Gastroesophageal sphincter (tissue), 4 donors: ENCODE data around the gene GNG4. TPM values are rescaled to one million over a fixed set of nuclear protein-coding genes. Genes with fewer than 3 reads are reported as not detected.
A peak's percentile ranks its signal among the peaks of the same experiment; 100 is the strongest.

Experiments used
- ATAC-seq: fragments of 150-250 bp; one replicate; pipeline ENCODE4 v1.9.1; 2016; ENCODE audit warnings: mild to moderate bottlenecking, moderate library complexity
- H3K27ac ChIP-seq, 4 donors: fragments of 200-600 bp; sonication (generic) in 3 of 4; 1 replicate in 3 of 4; 2 replicates in 1 of 4; pipeline ENCODE4 v1.5.1; 2016 to 2019
- H3K27me3 ChIP-seq: fragments of 200-600 bp; sonication (generic); one replicate; pipeline ENCODE4 v1.5.1; 2019
- H3K36me3 ChIP-seq, 2 donors: fragments of 200-600 bp; sonication (generic); one replicate each; pipeline ENCODE4 v1.5.1; 2019; ENCODE audit warnings: control low read depth in 1 of 2
- H3K4me1 ChIP-seq, 3 donors: fragments of 200-600 bp; sonication (generic); 1 replicate in 2 of 3; 2 replicates in 1 of 3; pipeline ENCODE4 v1.5.1; 2016 to 2019; ENCODE audit warnings: control low read depth in 2 of 3
- H3K4me3 ChIP-seq, 2 donors: fragments of 200-600 bp; sonication (generic); one replicate each; pipeline ENCODE4 v1.5.1; 2019; ENCODE audit warnings: mild to moderate bottlenecking in 1 of 2, moderate library complexity in 1 of 2
- H3K9me3 ChIP-seq, 3 donors: fragments of 200-600 bp; sonication (generic); one replicate each; pipeline ENCODE4 v1.5.1; 2017 to 2019; ENCODE audit warnings: control low read depth in 2 of 3
- EP300 ChIP-seq: sonication (generic); formaldehyde crosslinking; IDR thresholded peaks from one replicate; pipeline ENCODE4 v1.6.1; 2017; ENCODE audit warnings: antibody characterized with exemption, mild to moderate bottlenecking
- POLR2A ChIP-seq, 2 donors: fragments of 450-650 bp; IDR thresholded peaks; one replicate each; pipeline ENCODE4 v1.6.1; 2017; ENCODE audit warnings: antibody characterized with exemption in 2 of 2, mild to moderate bottlenecking in 2 of 2, moderate library complexity in 1 of 2
- POLR2AphosphoS5 ChIP-seq: sonication (generic); formaldehyde crosslinking; IDR thresholded peaks from one replicate; pipeline ENCODE4 v1.6.1; 2017; ENCODE audit warnings: antibody characterized with exemption
- WGBS, 2 donors: methylation state at CpG; one replicate each; pipeline ENCODE4 v1.1.5; 2018; ENCODE audit warnings: low coverage in 1 of 2; 5-methylcytosine and 5-hydroxymethylcytosine counted together
- total RNA-seq, 4 donors: library from RNA; depleted of rRNA; stranded (reverse); fragments of >200 nt; gene quantifications; one replicate each; pipeline ENCODE4 v1.1.0, GENCODE V29; 2016
- TF ChIP-seq, protein P1 (sequence below), 4 experiments: fragments of 200-600 bp in 2 of 4; fragments of 450-650 bp in 2 of 4; sonication (generic) in 1 of 4; IDR thresholded peaks; one replicate each; pipeline ENCODE4 v1.5.1; 2017 to 2019; ENCODE audit warnings: antibody characterized with exemption in 4 of 4, mild to moderate bottlenecking in 2 of 4, moderate library complexity in 2 of 4

Gene GNG4
- total RNA-seq, 4 donors from 2014 or later = 0.40 to 0.73 (median 0.52) TPM; not detected in 1

DNA sequence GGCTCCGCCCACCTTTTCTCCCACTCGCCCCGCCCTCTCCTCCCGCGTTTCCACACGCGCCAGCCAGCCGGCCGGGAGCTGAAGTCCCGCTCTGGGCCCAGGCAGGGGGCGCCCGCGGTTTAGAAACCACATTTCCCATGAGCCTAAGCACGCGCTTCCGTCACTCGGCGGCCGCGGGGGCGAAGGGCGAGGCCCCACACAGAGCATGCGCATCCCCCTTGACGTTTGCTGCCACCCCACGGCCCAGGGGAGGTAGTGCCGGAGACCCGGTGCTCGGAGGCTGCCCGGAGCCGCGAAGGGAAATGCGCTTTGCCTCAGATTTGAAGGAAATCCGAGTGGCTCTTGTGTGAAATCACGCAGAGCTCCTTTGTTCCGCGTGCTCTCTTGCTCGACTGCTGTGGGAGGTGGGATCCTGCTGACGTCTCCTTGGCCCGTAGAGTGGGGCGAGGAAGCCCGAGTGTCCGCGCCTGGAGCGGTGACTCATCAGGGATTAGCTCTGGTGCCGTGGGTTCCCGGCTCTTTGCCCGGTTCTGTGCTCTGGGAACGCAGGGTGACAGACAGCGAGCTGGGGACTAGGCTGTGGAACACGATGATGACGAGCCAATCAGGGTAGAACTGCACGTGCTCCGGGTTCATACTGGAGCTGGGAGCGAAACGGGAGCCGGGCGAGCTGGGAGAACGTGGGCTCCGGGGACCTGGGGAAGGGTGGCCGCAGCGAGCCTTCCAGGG is 144.9 kb downstream of the GNG4 start:
- H3K4me1 ChIP-seq = peaks cover 0 to 44% (median 0%) of the 10 kb centered on the region in 3 donors

DNA sequence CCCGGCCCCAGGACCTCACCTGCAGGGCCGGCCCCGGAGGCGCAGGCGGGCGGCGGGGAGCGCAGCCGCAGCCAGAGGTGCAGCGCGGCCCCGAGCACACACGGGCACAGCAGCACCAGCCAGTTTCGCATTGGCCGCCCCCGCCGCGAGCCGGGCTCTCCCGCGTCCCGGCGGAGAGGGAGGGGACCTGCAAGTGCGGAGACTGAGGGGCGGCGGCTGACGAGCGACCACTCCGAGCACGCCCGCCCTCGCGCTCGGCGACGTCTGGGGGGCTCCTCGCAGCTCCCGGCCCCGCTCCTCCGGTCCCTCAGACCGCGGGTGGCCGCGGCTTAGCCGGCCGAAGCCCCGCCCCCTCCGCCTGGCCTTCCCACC is 145.5 kb downstream of the GNG4 start, which contains the start of gene B3GALNT2:
Gene B3GALNT2 (minus strand): TSS at position 331 of the 372 bp plus-strand sequence. CDS start 200 bp downstream, at position 131.
- no CpG with 5 or more reads among the region's 48 CpGs for WGBS, 2 donors
- Histone ChIP-seq H3K4me1 (peaks cover 0 to 50% (median 0%) of the 10 kb centered on the region in 3 donors), H3K27ac (peak within 1 kb of the TSS; percentile 99 to 100 (median 100)), H3K9me3 (no peaks in the 10 kb centered on the region), H3K27me3 (no peaks in the 10 kb centered on the region), H3K4me3 (peak within 1 kb of the TSS; percentile 84 to 97), H3K36me3 (no peaks in the 10 kb centered on the region)
- peak; percentile 54 for ATAC-seq
- TF ChIP-seq POLR2A (IDR thresholded peaks at IDR 0.05) (peak; percentile 93), POLR2AphosphoS5 (peak; percentile 83), EP300 (no peak)
- TF ChIP-seq, protein P1, sequence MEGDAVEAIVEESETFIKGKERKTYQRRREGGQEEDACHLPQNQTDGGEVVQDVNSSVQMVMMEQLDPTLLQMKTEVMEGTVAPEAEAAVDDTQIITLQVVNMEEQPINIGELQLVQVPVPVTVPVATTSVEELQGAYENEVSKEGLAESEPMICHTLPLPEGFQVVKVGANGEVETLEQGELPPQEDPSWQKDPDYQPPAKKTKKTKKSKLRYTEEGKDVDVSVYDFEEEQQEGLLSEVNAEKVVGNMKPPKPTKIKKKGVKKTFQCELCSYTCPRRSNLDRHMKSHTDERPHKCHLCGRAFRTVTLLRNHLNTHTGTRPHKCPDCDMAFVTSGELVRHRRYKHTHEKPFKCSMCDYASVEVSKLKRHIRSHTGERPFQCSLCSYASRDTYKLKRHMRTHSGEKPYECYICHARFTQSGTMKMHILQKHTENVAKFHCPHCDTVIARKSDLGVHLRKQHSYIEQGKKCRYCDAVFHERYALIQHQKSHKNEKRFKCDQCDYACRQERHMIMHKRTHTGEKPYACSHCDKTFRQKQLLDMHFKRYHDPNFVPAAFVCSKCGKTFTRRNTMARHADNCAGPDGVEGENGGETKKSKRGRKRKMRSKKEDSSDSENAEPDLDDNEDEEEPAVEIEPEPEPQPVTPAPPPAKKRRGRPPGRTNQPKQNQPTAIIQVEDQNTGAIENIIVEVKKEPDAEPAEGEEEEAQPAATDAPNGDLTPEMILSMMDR (IDR thresholded peaks at IDR 0.05) = no peak

More for the DNA sequence above, 144.9 kb downstream of the GNG4 start:
- no peaks in the 10 kb centered on the region for H3K27me3 ChIP-seq
- peak; percentile 94 for ATAC-seq
- WGBS, 2 donors = 0% methylated on average over 3 of the region's 61 CpGs; no CpG with 5 or more reads in 1 of the 2 donors
- H3K27ac ChIP-seq = peak overlapping the region; percentile 99 to 100 (median 100)
- TF ChIP-seq POLR2A (IDR thresholded peaks at IDR 0.05) (peak; percentile 24 to 45), EP300 (peak; percentile 52), POLR2AphosphoS5 (peak; percentile 92)
- TF ChIP-seq, protein P1 (IDR thresholded peaks at IDR 0.05) = peak; percentile 59 to 95 (median 90)
- H3K9me3 ChIP-seq = no peaks in the 10 kb centered on the region
- no peaks in the 10 kb centered on the region for H3K36me3 ChIP-seq
- peak overlapping the region; percentile 84 to 97 for H3K4me3 ChIP-seq

DNA sequence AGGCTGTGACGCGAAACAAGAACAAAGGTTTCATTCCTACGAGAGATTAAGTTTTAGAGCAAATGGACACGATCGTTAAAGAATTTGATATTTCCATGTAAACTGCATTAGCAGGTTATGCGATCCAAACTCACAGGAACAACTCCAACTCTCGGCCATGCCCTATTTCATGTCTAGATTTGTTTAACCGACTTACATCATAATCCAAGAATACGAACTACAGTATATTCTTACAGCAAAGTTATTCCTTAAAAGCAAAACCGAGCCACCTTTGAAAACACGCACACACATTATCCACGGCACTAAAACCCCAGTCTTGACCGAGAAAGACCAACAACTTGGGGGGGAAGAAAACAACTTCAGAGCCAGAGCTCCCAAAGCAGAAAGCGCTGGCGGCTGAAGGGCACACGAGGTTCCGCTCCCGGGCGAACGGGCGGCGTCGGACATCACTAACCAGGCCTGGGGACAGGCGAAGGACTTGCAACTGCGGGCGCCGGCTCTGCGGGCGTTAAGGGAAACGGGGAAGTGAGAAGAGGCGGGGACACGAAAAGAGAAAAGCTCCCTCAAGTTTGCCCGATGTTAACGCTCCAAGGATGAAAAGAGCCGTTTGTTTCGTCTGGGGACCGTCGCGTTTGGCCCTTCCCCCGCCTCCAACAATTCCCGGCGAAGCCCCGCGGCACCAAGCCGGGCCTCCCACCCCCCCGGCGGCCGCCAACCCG is 146.0 kb downstream of the GNG4 start:
- H3K36me3 ChIP-seq = no peaks in the 10 kb centered on the region
- peak overlapping the region; percentile 59 to 97 for H3K4me3 ChIP-seq
- 0 to 1% methylated on average over 18 to 34 of the region's 49 CpGs for WGBS, 2 donors
- peak overlapping the region; percentile 80 to 100 (median 99) for H3K27ac ChIP-seq
- H3K4me1 ChIP-seq = peaks cover 0 to 53% (median 0%) of the 10 kb centered on the region in 3 donors
- TF ChIP-seq EP300 (no peak), POLR2A (IDR thresholded peaks at IDR 0.05) (no peak), POLR2AphosphoS5 (peak; percentile 24)
- no peaks in the 10 kb centered on the region for H3K27me3 ChIP-seq
- no peak for ATAC-seq
- no peaks in the 10 kb centered on the region for H3K9me3 ChIP-seq

DNA sequence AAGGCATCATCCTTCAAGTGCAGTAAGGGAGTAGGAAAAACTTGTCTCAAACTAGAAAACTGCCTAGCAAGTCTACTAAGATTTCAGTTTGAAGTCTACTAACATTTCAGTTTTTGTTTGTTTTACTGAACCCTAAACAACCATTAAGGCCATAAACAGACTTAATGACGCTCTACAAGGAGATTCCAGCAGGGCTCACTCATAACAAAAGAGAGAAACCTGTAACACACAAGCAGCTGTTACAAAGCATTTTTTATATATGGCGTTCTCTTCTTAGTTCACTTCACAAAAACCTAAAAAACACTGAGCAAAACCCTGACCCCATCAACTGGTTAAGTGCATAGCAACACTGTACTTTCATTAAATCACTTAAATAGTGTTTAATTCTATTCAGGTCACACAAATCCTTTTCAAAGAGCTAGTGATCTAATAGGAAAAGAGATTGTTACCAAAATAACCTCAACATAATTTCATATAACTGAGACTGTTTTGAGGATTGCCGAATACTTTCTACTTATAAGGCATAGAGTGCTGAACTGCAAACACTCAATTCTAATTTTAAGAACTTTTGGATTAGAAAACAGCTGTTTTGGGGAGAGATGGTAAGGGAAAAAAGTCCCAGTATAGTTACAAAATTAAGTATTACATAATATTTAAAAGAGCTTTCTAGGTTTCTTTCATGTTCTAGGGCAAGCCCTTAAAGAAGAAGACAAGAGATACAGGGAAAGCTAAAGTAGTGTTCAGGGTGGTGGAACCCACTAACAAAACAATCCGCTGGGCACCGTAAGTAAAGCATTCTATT is 146.8 kb downstream of the GNG4 start:
- H3K4me1 ChIP-seq = peaks cover 0 to 56% (median 0%) of the 10 kb centered on the region in 3 donors

More for the DNA sequence above, 146.8 kb downstream of the GNG4 start:
- H3K36me3 ChIP-seq = no peaks in the 10 kb centered on the region
- peak overlapping the region; percentile 59 to 97 for H3K4me3 ChIP-seq
- no peaks in the 10 kb centered on the region for H3K27me3 ChIP-seq
- TF ChIP-seq, protein P1 (IDR thresholded peaks at IDR 0.05) = no peak
- no peak for TF ChIP-seq EP300
- no peak for TF ChIP-seq POLR2A (IDR thresholded peaks at IDR 0.05)
- TF ChIP-seq POLR2AphosphoS5 = no peak
- 8 to 14% methylated on average over 5 of the region's 5 CpGs for WGBS, 2 donors
- H3K9me3 ChIP-seq = no peaks in the 10 kb centered on the region
- H3K27ac ChIP-seq = peak overlapping the region; percentile 80 to 100 (median 99)
- no peak for ATAC-seq
